ENCODE data around the gene STK32A. TPM values are rescaled to one million over a fixed set of nuclear protein-coding genes. Genes with fewer than 3 reads are reported as not detected.

The STK32A gene
- total RNA-seq, 1 experiment from 2014 or later: not detected

GRCh38 chr5:147317978-147318684 is 83.3 kb downstream of the STK32A start:
- Histone ChIP-seq H3K4me1 (ENCODE audit: control insufficient read depth, insufficient read depth, low read length) (no peaks in the 10 kb centered on the region), H3K27me3 (ENCODE audit: control insufficient read depth, insufficient read depth, low read length) (no peaks in the 10 kb centered on the region), H3K4me3 (ENCODE audit: low read depth in 2 of 2, low read length in 2 of 2) (no peak overlapping the region), H3K36me3 (ENCODE audit: control insufficient read depth, insufficient read depth, low read length) (no peaks in the 10 kb centered on the region), H3K27ac (ENCODE audit: low read length) (no peak overlapping the region), H3K9me3 (ENCODE audit: control insufficient read depth, insufficient read depth, low read depth, low read length) (no peaks in the 10 kb centered on the region)
- TF ChIP-seq TCF7L2 (IDR thresholded peaks at IDR 0.05; ENCODE audit: low read depth, low read length) (no peak), POLR2AphosphoS5 (IDR thresholded peaks at IDR 0.05; ENCODE audit: low read depth, low read length) (no peak), REST (IDR thresholded peaks at IDR 0.05; ENCODE audit: insufficient read depth in 1 of 2, low read depth in 2 of 2, low read length in 1 of 2) (no peak), CTCF (IDR thresholded peaks at IDR 0.05) (no peak), SIN3A (IDR thresholded peaks at IDR 0.05; ENCODE audit: borderline replicate concordance, insufficient read depth, low read depth, low read length) (no peak)
- no peak for DNase-seq (ENCODE audit: low read depth, low spot score)
- no peak for ATAC-seq
- in situ Hi-C loops (cut with HindIII; ENCODE audit: low pct_unique_long_range_greater_than_20kb, low sequenced_read_pairs) (no loop called here), intact Hi-C loops (cut with micrococcal nuclease; ENCODE audit: unreplicated experiment) (no loop called here)
- POLR2A ChIA-PET: no interaction called here
- no TSS peak for BruUV-seq (replicated peaks)
- CTCF ChIA-PET: interaction anchor here (0.7 kb wide), 1 partner anchor 353 kb away, joined by 7 read pairs; no protein-coding TSS in a partner anchor

DNA sequence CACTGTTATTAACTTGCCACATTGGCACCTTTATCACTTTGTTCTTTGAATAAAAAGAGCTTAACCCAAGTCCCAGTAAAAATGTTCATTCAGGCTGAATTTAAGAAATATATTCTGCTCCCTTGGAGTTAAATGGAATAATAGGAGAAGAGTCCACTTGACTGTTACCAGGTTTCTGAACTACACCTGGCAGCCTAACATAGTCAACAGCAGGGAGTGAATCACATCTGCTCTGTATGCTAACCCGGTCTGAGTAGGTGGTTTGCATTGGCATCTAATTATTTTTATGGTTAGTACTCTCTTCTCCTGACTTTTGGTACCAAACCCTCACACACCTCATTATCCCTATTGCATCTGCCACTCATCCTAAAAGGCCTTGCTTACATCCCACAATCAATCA is 86.7 kb downstream of the STK32A start:
- Histone ChIP-seq H3K4me1 (ENCODE audit: control insufficient read depth, insufficient read depth, low read length) (no peaks in the 10 kb centered on the region), H3K4me3 (ENCODE audit: low read depth in 2 of 2, low read length in 2 of 2) (no peak overlapping the region), H3K27ac (ENCODE audit: low read length) (no peak overlapping the region), H3K27me3 (ENCODE audit: control insufficient read depth, insufficient read depth, low read length) (no peaks in the 10 kb centered on the region), H3K9me3 (ENCODE audit: control insufficient read depth, insufficient read depth, low read depth, low read length) (no peaks in the 10 kb centered on the region), H3K36me3 (ENCODE audit: control insufficient read depth, insufficient read depth, low read length) (no peaks in the 10 kb centered on the region)
- in situ Hi-C loops (cut with HindIII; ENCODE audit: low pct_unique_long_range_greater_than_20kb, low sequenced_read_pairs) (no loop called here), intact Hi-C loops (cut with micrococcal nuclease; ENCODE audit: unreplicated experiment) (no loop called here)
- TF ChIP-seq CTCF (IDR thresholded peaks at IDR 0.05) (no peak), POLR2AphosphoS5 (IDR thresholded peaks at IDR 0.05; ENCODE audit: low read depth, low read length) (no peak), TCF7L2 (IDR thresholded peaks at IDR 0.05; ENCODE audit: low read depth, low read length) (no peak), SIN3A (IDR thresholded peaks at IDR 0.05; ENCODE audit: borderline replicate concordance, insufficient read depth, low read depth, low read length) (no peak), REST (IDR thresholded peaks at IDR 0.05; ENCODE audit: insufficient read depth in 1 of 2, low read depth in 2 of 2, low read length in 1 of 2) (no peak)
- BruUV-seq (replicated peaks): no TSS peak
- POLR2A ChIA-PET: no interaction called here
- ATAC-seq (no peak), DNase-seq (ENCODE audit: low read depth, low spot score) (no peak)
- CTCF ChIA-PET: no interaction called here
